Neural progenitor cell (in vitro differentiated cells): ENCODE results near the gene LRCH3. TPM values are rescaled to one million over a fixed set of nuclear protein-coding genes. Genes with fewer than 3 reads are reported as not detected.

Experiments
- DNase-seq: peaks from one replicate; pipeline ENCODE4 v3.0.0-alpha.2; 2016; ENCODE audit warnings: low spot score
- H2AFZ ChIP-seq: fragments of 200-600 bp; sonication (generic); replicated peaks from 2 replicates; pipeline ENCODE4 v1.6.1; 2016; ENCODE audit warnings: antibody characterized with exemption
- H3F3A ChIP-seq: fragments of 200-600 bp; sonication (generic); 2 replicates; pipeline ENCODE4 v1.6.1; 2016; ENCODE audit warnings: antibody characterized with exemption, low read depth
- H3K27ac ChIP-seq: fragments of 200-600 bp; sonication (generic); 2 replicates; pipeline ENCODE4 v1.5.1; 2016; ENCODE audit warnings: mild to moderate bottlenecking
- H3K27me3 ChIP-seq: fragments of 200-600 bp; sonication (generic); 2 replicates; pipeline ENCODE4 v1.6.1; 2016; ENCODE audit warnings: mild to moderate bottlenecking, moderate library complexity
- H3K36me3 ChIP-seq: fragments of 200-600 bp; sonication (generic); 2 replicates; pipeline ENCODE4 v1.5.1; 2016
- H3K4me1 ChIP-seq: fragments of 200-600 bp; sonication (generic); 2 replicates; pipeline ENCODE4 v1.6.1; 2016; ENCODE audit warnings: mixed run types
- H3K4me2 ChIP-seq: fragments of 200-600 bp; sonication (generic); 2 replicates; pipeline ENCODE4 v1.6.1; 2016
- H3K4me3 ChIP-seq: fragments of 200-600 bp; sonication (generic); 2 replicates; pipeline ENCODE4 v1.5.1; 2016
- H3K79me2 ChIP-seq: fragments of 200-600 bp; sonication (generic); 2 replicates; pipeline ENCODE4 v1.6.1; 2016; ENCODE audit warnings: low read depth
- H3K9ac ChIP-seq: fragments of 200-600 bp; sonication (generic); 2 replicates; pipeline ENCODE4 v1.6.1; 2016
- H3K9me3 ChIP-seq: fragments of 200-600 bp; sonication (generic); 2 replicates; pipeline ENCODE4 v1.5.1; 2016; ENCODE audit warnings: low read depth
- H4K20me1 ChIP-seq: fragments of 200-600 bp; sonication (generic); 2 replicates; pipeline ENCODE4 v1.6.1; 2016; ENCODE audit warnings: low read depth
- H3K27ac Mint-ChIP-seq: 3 replicates; pipeline ENCODE4 v1.8.0; 2021; ENCODE audit warnings: mixed read lengths
- H3K27me3 Mint-ChIP-seq: 2 replicates; pipeline ENCODE4 v1.8.0; 2022; ENCODE audit warnings: low read depth, mild to moderate bottlenecking, inconsistent platforms, moderate library complexity, mixed read lengths; ENCODE audit not compliant: insufficient read depth
- H3K36me3 Mint-ChIP-seq: 3 replicates; pipeline ENCODE4 v1.8.0; 2021; ENCODE audit warnings: mixed read lengths
- H3K4me1 Mint-ChIP-seq: 3 replicates; pipeline ENCODE4 v1.8.0; 2021; ENCODE audit warnings: mixed read lengths
- H3K4me3 Mint-ChIP-seq: 3 replicates; pipeline ENCODE4 v1.8.0; 2021; ENCODE audit warnings: mild to moderate bottlenecking, moderate library complexity, mixed read lengths
- H3K9me3 Mint-ChIP-seq: 3 replicates; pipeline ENCODE4 v1.8.0; 2020; ENCODE audit warnings: mixed read lengths
- EZH2 ChIP-seq: fragments of 200-600 bp; sonication (generic); IDR thresholded peaks from 2 replicates; pipeline ENCODE4 v1.6.1; 2017; ENCODE audit warnings: antibody characterized with exemption, mild to moderate bottlenecking, moderate library complexity
- EZH2phosphoT487 ChIP-seq: fragments of 200-600 bp; sonication (generic); IDR thresholded peaks from 2 replicates; pipeline ENCODE4 v1.6.1; 2017; ENCODE audit warnings: antibody characterized with exemption
- total RNA-seq: library from RNA; depleted of rRNA; stranded (reverse); fragments of >200 nt; gene quantifications from 2 replicates; pipeline ENCODE4 v1.2.3, GENCODE V29; 2015; ENCODE audit warnings: low replicate concordance
- TF ChIP-seq, protein P1 (sequence below): fragments of 200-600 bp; sonication (generic); IDR thresholded peaks from 2 replicates; pipeline ENCODE4 v1.5.1; 2017; ENCODE audit warnings: antibody characterized with exemption, mild to moderate bottlenecking

The LRCH3 gene
- total RNA-seq, 1 donor from 2014 or later: 56.2 TPM

DNA sequence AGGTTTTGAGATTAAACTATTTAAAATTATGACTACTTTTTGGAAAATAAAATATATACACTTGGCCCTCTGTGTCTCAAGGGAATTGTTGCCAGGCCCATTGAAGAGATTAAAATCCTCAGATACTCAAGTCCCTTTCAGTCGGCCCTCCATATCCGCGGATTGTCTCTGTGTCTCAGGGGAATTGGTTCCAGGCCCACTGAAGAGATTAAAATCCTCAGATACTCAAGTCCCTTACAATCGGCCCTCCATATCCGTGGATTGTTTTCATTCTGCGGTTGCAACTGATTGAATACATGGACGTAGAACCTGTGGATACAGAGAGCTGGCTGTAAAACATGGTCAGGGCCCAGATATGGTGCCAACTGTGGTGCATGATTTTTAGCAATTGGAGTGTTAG, 15.7 kb upstream of the LRCH3 start:
- Histone ChIP-seq H2AFZ (no peak overlapping the region), H3K4me1 (no peaks in the 10 kb centered on the region), H3K9ac (no peak overlapping the region), H3K27me3 (no peaks in the 10 kb centered on the region), H3K9me3 (no peaks in the 10 kb centered on the region), H4K20me1 (no peaks in the 10 kb centered on the region), H3K4me2 (no peak overlapping the region), H3F3A (no peaks in the 10 kb centered on the region), H3K36me3 (peaks cover 6% of the 10 kb centered on the region), H3K27ac (no peak overlapping the region), H3K4me3 (no peak overlapping the region), H3K79me2 (no peaks in the 10 kb centered on the region)
- H3K4me3 Mint-ChIP-seq: no peak overlapping the region
- no peaks in the 10 kb centered on the region for H3K9me3 Mint-ChIP-seq
- no peaks in the 10 kb centered on the region for H3K27me3 Mint-ChIP-seq
- TF ChIP-seq EZH2phosphoT487 (no peak), EZH2 (no peak)
- TF ChIP-seq, protein P1, sequence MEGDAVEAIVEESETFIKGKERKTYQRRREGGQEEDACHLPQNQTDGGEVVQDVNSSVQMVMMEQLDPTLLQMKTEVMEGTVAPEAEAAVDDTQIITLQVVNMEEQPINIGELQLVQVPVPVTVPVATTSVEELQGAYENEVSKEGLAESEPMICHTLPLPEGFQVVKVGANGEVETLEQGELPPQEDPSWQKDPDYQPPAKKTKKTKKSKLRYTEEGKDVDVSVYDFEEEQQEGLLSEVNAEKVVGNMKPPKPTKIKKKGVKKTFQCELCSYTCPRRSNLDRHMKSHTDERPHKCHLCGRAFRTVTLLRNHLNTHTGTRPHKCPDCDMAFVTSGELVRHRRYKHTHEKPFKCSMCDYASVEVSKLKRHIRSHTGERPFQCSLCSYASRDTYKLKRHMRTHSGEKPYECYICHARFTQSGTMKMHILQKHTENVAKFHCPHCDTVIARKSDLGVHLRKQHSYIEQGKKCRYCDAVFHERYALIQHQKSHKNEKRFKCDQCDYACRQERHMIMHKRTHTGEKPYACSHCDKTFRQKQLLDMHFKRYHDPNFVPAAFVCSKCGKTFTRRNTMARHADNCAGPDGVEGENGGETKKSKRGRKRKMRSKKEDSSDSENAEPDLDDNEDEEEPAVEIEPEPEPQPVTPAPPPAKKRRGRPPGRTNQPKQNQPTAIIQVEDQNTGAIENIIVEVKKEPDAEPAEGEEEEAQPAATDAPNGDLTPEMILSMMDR: no peak
- H3K4me1 Mint-ChIP-seq: no peaks in the 10 kb centered on the region
- H3K27ac Mint-ChIP-seq: no peak overlapping the region
- H3K36me3 Mint-ChIP-seq: peaks cover 41% of the 10 kb centered on the region
- DNase-seq: no peak

DNA sequence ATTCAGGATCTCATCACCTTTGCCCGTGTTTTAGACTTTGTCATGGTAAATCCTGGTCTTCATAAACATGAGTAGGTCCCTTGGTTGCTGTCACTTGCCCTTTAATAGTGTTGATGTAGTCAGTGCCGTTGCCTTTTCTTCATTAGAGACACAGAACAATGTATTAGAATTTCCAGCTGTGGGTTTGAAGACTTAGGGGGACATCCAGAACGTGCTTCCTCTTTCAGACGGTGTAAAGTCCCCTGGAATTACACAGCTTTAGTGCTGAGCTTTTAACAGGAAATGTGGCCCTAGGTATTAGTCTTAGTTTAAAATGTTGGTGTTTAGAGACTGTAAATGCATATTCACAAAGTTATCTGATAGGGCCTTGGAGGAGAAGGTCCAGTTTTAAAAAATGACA, 8.8 kb upstream of the LRCH3 start:
- peaks cover 13% of the 10 kb centered on the region for H3K4me1 ChIP-seq
- peaks cover 8% of the 10 kb centered on the region for H3F3A ChIP-seq
- Mint-ChIP-seq H3K27me3 (peaks cover 2% of the 10 kb centered on the region), H3K36me3 (peaks cover 29% of the 10 kb centered on the region), H3K4me3 (no peak overlapping the region), H3K9me3 (no peaks in the 10 kb centered on the region), H3K27ac (no peak overlapping the region), H3K4me1 (no peaks in the 10 kb centered on the region)
- no peaks in the 10 kb centered on the region for H4K20me1 ChIP-seq
- no peak overlapping the region for H2AFZ ChIP-seq
- DNase-seq: no peak
- H3K9me3 ChIP-seq: no peaks in the 10 kb centered on the region
- H3K27ac ChIP-seq: peak overlapping the region; percentile 55
- H3K4me2 ChIP-seq: peak overlapping the region; percentile 7
- TF ChIP-seq EZH2phosphoT487 (no peak), EZH2 (no peak)
- TF ChIP-seq, protein P1: no peak
- H3K79me2 ChIP-seq: no peaks in the 10 kb centered on the region
- no peaks in the 10 kb centered on the region for H3K27me3 ChIP-seq
- no peak overlapping the region for H3K4me3 ChIP-seq
- peaks cover 7% of the 10 kb centered on the region for H3K36me3 ChIP-seq
- H3K9ac ChIP-seq: no peak overlapping the region

DNA sequence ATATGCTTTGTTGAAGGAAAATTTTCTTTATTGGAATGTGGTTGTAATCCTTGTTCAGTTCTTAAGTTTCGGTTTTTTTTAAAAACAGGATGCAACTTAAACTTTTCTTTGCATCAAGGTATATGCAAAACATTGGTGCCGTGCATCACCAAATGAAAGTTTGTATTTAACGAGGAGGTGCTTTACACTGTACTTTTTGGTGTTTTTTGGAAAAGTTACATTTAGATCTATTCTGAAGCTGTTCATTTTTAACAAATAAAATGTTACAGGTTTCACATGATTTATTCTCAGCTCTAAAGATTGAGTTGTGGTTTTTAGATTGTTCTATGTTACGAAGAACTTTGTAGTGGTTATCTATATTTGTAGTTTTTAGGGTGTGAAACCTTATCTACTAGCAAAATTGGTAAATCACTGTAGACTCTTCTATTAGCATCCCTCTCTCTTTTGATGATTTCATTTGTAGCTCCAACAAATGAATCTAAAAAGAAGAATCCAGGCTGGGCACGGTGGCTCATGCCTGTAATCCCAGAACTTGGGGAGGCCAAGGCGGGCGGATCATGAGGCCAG, 7.0 kb upstream of the LRCH3 start:
- Histone ChIP-seq H3K79me2 (no peaks in the 10 kb centered on the region), H3F3A (peaks cover 8% of the 10 kb centered on the region), H3K27ac (no peak overlapping the region), H3K4me3 (no peak overlapping the region), H3K36me3 (peaks cover 7% of the 10 kb centered on the region), H3K4me1 (peaks cover 13% of the 10 kb centered on the region), H3K9ac (no peak overlapping the region), H2AFZ (no peak overlapping the region), H3K9me3 (no peaks in the 10 kb centered on the region), H3K4me2 (no peak overlapping the region), H3K27me3 (no peaks in the 10 kb centered on the region), H4K20me1 (no peaks in the 10 kb centered on the region)
- Mint-ChIP-seq H3K36me3 (peaks cover 24% of the 10 kb centered on the region), H3K27ac (no peak overlapping the region), H3K9me3 (no peaks in the 10 kb centered on the region), H3K27me3 (peaks cover 2% of the 10 kb centered on the region), H3K4me3 (no peak overlapping the region), H3K4me1 (no peaks in the 10 kb centered on the region)
- no peak for TF ChIP-seq EZH2phosphoT487
- TF ChIP-seq, protein P1: no peak
- DNase-seq: no peak
